ENCODE results near the gene AP3B1.

Gene AP3B1

DNA sequence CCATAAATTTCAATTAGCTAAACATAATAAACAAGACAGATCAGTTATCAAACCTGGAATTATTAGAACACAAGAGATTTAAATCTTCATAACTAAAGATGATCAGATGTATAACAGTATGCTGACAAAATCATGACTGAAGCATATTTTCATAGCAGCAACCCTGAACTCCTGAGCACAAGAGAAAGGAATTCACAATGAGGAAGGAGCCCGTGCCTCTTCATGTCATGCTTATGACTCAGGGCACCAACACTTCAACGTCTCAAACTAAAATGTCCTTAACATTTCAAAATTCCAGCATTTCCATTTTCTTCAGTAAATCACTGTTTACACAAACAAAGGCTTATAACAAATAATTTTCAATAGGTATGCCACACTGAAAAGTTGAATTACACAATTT is 6.7 kb downstream of the AP3B1 start:
- DNase-seq = no peak

DNA sequence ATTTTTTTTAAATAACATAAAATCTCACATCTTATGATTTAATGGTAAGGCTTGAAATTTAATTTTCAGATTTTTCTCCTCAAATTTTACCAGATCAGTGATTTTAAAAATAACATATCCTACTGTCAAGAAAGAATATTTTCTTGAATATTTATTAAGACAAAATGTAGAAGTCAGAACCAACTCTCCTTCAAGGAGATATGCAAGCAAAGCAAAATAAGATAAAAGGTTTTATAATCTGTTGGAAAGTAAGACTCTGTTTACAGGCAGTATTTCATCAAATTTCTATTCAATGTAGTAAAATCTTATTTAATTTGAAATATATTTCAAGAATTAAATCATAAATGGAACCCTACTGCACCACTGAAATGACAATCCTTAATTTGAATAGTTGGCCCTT is 7.3 kb downstream of the AP3B1 start:
- no peak for DNase-seq

DNA sequence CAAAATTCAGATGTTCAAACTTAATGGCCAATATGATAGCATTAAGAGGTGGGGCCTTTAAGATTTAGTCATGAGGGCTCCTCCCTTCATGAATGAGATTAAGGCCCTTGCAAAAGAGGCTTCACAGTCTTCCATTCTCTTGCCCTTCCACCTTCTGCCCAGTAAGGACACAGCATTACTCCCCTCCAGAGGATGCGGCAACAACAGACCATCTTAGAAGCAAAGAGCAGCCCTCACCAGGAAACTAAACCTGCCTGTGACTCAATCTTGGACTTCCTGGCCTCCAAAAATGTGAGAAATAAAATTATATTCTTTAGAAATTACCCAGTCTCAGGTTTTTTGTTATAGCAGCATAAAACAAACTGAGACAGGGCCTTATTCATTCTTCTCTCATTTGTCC is 8.2 kb downstream of the AP3B1 start:
- DNase-seq = no peak

DNA sequence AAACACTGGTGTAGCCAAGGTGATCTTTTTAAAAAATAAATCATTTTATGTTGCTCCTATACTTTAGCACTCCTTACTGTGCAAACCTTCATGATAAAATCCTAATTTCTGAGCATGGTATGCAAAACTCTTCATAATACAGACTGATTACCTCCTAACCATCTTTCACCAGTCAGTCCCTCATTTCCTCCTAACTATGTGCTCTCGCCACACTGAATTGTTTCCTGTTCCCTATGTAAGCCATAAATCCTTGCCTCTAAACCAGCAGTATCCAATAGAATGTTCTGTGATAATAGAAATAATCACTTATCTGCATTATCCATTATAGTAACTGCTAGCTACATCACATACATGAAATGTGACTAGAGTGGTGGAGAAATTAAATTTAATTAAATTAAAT is 10.7 kb downstream of the AP3B1 start:
- DNase-seq = no peak

DNA sequence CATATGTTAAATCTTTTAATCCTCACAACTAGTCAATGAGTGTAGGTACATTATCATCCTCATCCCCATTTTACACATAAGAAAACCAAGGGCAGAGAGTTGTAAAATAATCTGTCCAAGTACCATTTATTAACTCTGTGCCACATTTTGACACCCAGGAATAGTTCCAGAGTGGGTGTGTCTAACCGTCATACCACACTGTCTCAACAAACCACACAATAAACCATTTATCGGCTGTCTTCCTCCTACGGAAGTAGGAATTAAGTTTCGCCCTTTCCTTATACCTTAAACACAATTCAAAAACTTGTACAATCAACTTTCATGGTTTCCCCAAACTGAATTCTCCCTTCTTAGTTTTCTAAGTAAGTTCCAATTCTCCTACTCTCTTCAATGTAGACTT is 11.4 kb downstream of the AP3B1 start:
- DNase-seq = no peak

DNA sequence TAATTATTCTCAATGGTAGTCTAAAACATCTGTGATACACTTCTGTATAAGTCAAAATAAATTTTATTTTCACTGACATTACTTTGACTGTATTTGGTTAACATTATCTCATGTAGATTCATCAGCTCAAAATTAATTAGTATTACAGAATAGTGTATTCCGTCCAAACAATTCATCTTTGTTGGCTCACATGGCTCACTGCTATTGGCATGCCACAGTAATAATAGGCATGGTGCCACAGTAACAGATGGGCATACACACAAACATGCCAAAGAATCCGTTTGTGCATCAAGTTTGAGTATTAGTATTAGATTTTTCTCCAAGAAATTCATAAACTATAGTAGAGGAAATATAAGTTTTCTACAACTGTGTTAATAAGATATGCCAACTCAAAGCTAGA is 14.2 kb downstream of the AP3B1 start:
- no peak for DNase-seq

DNA sequence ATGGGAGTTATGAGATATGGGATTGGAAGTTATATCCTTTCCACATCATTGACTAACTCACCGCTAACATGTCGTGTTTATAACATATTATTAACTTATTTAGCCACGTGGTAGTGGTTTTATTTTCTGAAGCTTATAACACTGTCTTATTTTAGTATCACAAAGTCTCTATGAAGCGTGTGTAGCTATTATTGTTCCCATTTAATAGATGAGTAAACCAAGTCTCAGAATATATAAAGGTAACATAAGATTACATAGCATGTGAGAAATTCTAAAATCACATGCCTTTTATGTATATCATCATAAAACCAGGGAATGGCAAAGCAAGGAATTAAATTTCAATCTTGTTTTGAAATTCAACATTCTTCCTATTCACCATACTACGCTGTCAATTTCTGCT is 15.3 kb downstream of the AP3B1 start:
- DNase-seq = no peak

DNA sequence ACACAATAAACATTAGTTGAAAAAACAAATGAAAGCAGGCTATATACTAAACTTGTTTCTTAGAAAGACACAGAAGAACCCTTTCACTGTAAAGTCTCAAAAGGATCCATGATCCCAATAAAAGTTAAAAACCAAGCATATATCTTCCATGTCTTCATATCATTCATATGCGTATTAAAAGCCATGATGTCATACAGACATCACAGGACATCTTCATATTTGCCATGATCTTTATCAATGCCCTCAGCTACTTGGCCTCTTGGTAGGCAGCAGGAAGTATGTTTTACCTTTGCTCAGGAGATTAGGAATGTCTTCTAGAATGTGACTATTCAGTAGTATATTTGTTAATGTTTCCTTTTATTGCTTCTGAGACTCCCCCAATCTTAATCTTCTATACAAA is 16.8 kb downstream of the AP3B1 start:
- no peak for DNase-seq

DNA sequence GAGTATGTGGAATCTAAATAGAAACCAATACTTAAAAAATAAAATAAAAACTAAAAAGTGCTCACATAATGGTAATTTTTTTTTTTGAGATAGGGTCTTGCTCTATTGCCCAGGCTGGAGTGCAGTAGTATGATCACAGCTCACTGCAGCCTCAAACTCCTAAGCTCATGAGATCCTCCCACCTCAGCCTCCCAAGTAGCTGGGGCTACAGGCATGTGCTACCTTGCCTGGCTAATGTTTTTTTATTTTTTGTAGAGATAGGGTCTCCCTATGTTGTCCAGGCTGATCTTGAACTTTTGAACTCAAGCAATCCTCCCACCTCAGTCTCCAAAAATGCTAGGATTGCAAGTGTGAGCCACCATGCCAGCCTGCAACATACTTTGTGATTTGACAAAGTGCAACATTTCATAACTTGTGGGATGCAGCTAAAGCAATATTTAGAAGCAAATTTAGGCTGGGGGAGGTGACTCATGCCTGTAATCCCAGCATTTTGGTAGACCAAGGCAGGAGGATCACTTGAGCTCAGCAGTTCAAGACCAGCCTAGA is 18.4 kb downstream of the AP3B1 start:
- no peak for DNase-seq

DNA sequence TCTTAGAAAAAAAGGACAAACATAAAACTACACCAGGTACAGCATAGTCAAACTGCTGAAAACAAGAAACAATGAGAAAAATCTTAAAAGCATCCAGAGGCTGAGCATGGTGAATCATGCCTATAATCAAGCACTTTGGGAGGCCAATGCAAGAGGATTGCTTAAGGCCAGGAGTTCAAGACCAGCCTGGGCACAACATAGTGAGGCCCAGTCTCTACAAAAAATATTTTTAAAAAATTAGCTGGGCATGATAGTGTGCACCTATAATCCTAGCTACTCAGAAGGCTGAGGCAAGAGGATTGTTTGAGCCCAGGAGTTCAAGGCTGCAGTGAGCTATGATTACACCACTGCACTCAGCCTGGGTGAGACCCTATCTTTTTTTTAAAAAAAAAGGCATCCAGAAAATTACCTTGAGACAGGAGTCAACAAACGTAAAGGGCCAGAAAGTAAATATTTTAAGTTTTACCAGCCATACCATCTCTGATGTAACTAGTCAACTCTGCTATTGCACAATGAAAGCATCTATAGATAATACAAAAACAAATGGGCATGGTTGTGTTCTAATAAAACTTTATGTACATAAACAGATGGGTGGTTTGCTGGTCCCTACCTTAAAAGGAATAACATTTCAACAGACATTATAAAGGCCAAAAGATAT is 19.8 kb downstream of the AP3B1 start:
- DNase-seq = no peak

DNA sequence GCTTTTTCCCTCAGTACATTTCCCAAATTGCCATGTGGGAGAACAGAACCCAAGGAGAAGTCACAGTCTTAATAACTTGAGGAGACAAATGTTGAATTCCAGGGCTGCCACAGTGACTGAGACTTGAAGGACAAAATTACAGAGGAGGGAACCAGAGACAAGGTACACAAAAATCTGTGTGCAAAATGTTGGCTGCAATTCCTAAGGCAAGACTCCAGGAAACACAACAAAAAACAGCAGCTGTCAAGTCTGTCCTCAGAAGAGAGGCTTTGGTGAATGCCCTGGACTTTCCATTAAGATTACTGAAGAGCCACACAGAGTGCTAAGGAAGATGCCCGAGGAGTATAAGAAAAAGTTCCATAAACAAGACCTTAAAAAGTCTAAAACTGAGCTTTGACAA is 21.1 kb downstream of the AP3B1 start:
- no peak for DNase-seq

DNA sequence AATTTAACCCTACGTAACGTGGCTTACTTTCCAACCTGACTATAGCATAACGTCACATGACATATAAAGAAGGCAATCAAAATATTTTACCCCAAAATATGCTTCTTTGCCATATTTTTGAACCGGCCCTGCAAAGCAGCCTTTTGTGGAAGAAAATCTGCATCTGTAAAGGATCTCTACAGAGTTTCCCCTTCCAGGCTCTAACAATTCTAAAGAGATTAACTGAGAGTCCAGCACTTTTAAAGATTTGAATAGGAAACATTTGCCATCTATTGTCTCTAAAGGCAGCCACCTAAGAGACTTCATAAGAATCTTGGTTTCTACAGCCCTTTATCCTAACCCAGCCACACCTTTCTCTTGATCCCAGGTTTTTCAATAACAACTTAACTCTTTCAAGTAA is 22.7 kb downstream of the AP3B1 start:
- no peak for DNase-seq

DNA sequence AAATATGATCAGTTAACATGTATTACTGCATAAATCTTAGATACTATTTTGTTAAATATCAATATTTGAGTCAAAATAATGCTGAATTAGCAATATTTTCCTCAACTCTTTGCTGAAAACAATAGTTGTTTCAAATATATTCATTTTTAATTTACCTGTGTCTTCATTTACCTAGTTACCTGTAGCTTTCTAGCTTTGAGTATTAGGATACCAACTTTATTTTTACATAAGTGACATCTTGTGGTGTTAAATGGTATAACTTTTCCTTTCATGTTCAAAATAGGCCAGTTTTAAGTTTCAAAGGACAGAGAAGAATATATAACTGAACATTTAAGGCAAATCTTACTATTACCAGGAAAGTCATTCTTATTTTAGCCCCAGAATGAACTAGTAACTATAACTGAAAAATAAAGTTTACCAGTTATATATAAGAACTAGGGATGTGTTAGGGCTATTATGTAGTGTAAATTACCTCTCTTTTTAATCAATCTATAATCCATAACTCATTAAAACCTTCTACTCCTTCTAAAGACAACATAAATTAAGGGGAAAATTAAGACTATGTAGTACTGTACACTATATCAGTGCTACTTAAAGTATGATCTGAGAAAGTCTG is 25.3 kb downstream of the AP3B1 start:
- DNase-seq = no peak

DNA sequence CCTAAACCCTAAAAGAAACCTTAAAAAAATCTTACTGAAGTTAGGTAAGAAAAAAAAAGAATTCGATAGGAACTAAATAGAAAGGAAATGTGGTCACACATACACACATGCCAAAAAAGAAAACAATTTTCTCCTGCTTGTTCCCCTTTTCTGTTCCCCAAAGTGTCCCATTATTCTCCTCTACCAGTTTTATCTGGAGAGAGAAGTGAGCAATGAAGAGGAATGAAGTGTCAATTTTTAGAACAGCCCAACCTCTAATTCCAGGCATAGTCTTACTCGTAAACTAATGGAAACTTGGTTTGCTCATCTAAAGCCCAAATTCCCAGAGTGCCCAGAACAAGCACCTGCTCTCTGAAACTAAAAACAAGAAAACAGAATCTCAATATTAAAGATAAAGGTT is 26.1 kb downstream of the AP3B1 start:
- no peak for DNase-seq

DNA sequence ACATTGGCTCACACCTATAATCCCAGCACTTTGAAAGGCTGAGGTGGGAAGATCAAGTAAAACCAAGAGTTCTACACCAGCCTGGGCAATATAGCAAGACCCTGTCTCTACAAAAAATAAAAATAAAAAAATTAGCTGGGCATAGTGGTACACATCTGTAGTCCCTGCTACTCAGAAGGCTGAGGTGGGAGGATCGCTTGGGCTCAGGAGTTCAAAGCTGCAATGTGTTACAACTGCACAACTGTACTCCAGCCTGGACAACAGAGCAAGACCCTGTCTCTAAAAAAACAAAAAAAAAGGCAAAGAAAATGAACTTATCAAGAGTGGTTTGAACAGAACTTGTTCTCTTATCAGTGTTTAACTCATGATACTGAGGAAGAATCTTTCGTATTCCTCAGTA is 29.3 kb downstream of the AP3B1 start:
- DNase-seq = no peak

DNA sequence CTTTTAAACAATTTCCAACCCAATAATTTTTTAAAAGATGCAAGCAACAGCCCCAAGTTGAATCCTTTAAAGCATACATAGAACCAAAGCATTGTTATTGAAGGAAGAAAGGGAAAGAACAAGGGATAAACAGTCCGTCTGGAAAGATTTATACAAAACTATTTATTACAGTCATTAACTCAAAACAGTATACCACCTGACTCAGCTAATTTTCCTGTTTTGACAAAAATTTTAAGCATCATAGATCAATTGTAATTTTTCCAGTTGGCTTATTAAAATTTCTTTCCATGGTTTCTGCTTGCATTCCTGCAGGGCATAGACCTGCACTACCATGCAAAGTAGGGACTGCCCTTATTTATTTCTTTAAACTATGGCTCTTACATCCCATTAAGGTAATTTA is 29.9 kb downstream of the AP3B1 start:
- DNase-seq = no peak

DNA sequence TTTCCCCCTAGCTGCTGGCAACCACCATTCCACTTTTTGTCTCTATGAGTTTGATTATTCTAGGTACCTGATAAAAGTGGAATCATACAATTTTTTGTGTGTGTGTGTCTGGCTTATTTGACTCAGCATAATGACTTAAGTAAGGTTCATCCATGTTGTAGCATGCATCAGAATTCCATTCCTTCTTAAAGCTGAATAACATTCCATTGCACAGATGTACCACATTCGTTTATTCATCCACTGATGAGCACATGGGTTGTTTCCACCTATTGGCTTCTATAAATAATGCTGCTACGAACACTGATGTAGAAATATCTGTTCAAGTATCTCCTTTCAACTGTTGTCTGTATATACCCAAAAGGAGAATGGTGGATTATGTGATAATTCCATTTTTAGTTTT is 33.7 kb downstream of the AP3B1 start:
- DNase-seq = no peak

DNA sequence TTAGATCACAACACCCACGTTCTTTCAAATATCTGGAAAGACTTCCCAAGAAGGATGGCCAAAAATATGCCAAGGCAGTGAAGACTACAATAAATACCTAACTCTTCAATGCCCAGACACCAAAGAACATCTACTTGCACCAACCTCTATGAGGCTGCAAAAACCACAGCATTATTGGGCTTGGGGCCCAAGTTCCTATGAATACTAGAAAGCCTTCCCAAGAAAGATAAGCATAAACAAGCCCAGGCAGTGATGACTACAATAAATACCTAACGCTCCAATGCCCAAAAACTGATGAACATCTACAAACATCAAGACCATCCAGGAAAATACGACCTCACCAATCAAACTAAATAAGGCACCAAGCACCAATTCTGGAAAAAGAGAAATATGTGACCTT is 41.3 kb downstream of the AP3B1 start:
- no peak for DNase-seq

DNA sequence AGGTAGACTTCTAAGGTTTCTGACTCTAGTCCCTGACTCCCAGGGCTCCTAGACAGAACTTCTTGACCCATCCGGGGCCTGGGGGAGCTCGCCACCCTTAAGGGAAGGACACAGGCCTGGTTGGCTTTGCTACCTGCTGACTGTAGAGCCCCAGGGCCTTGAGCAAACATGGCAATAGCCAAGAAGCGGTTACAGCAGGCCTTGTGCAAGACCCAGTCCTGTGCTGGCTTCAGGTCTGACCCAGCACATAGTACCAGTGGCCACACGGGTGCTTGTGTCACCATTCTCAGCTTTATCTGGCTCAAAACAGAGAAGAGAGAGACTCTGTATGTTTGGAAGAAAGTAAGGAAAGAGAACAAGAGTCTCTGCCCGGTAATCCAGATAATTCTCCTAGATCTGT is 41.8 kb downstream of the AP3B1 start:
- no peak for DNase-seq

DNA sequence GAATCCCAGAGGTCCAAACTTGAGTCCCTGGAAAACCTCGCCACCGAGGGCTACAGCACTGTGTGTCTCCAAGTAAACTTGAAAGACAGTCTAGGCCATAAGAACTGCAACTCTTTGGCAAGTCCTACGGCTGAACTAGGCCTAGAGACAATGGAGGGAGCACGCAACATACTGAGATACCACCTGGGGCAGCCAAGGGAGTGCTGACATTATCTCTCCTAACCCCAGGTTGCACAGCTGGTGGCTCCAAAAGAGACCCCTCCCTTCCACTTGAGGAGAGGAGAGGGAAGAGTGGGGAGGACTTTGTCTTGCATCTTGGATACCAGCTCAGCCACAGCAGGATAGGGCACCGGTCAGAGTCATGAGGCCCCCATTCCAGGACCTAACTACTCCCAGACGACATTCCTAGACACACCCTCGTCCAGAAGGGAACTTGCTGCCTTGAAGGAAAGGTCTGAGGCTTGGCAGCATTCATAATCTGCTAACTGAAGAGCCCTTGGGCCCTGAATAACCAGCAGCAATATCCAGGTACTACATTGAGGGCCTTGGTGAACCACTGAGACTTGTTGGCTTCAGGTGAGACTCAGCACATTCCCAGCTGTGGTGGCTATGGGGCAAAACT is 42.7 kb downstream of the AP3B1 start:
- DNase-seq = no peak

DNA sequence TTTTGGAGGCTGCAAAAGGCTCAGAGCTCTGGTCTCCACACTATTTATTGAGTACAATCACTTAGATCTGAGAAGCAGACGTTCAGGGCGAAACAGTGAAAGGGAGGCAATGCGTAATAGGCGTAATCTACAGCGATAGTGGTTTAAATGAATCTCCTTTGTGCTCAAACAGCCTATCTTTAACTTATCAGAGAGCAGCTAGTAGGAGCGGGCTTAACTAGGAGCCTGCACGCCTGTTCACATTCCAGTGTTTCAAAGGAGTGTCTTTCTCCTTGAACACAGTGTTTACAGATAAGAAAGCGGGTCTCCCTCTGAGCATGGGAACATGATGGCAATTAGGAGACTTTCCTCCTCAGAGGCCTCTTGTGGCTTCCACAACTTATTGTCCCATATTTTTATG is 49.4 kb downstream of the AP3B1 start:
- no peak for DNase-seq

DNA sequence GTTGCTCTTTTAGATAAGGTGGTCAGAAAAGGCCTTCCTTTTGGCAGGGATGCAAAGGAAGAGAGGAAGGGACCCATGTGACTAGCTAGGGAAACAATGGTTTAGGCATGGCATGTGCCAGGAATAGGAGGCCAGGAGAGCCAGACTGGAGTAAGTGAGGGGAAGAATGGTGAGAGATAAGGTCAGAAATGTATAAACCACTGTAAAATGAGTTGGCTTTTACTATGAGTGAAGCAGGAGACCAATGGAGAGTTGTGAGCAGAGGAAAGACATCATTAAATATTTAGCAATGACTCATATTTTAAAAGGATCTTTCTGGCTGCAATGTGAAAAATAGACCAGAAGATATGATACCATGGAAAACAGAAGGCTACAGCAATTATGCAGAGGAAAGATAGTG is 50.9 kb downstream of the AP3B1 start:
- no peak for DNase-seq

DNA sequence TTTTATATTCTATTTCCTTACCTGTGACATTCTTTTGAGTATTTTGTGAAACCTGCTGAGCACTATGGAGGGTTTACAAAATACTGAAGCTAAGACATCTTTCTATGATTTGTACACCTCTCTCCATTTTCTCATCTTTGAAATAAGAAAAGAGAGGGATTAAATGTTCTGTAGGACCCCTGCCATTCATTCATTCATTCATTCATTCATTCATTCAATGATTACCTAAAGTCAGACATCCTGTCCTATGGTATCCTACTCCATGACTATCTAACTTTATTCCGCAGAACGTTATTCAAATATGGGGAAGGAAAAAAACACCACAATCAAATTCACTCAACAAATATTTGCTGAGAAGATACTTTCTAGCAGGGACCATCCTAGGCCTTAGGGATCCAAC is 51.4 kb downstream of the AP3B1 start:
- no peak for DNase-seq

DNA sequence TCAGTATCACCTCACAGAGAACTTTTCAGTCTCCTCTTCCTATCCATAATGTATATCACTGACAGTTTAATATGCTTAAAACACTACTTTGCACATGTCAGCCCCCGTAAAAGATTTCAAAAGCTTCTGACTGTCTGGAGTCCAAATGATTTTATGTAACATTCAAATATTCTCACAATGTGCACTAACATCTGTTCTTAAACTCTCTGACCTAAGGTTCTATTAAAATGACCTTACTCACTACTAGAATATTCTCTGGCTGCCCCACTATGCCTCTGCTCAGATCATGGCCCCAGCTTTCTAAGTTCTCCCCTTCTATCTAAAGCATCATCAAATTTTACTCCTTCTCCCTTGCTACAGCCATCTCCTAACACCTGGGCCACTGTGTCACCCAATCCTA is 52.5 kb downstream of the AP3B1 start:
- DNase-seq = no peak

DNA sequence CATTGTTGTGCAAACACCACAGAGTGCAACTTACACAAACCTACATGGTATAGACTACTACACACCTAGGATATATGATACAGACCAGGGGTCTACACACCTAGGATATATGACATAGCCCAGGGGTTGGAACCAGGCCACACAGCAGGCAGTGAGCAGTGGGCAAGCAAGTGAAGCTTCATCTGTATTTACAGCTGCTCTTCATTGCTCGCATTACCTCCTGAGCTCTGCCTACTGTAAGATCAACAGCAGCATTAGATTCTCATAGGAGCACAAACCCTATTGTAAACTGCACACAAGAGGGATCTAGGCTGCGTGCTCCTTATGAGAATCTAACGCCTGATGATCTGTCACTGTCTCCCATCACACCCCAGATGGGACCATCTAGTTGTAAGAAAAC is 56.6 kb downstream of the AP3B1 start:
- DNase-seq = no peak
